PC-9 (cell line): ENCODE measurements around the gene FAM217B. TPM values are rescaled to one million over a fixed set of nuclear protein-coding genes. Genes with fewer than 3 reads are reported as not detected.
A peak's percentile ranks its signal among the peaks of the same experiment; 100 is the strongest.

Experiments
- Bru-seq: library from RNA; stranded (reverse); fragments of 400-500 nt; gene quantifications from one replicate; lab custom pipeline; 2021; lab: Mats Ljungman, UMichigan
- BruChase-seq, 2 experiments: library from RNA; stranded (reverse); fragments of 400-500 nt; gene quantifications; one replicate each; lab custom pipeline; 2021; lab: Mats Ljungman, UMichigan
- BruUV-seq: library from RNA; stranded (reverse); fragments of 400-500 nt; replicated peaks from 2 replicates; lab custom pipeline; 2021; lab: Mats Ljungman, UMichigan
- CTCF ChIA-PET: fragments of 300-600 bp; sonication (Branson Sonifier 250); formaldehyde crosslinking; loops from one replicate; lab custom pipeline; 2022; ENCODE audit warnings: antibody characterized with exemption; lab: Charles Lee
- POLR2A ChIA-PET: fragments of 300-600 bp; sonication (Branson Sonifier 250); formaldehyde crosslinking; loops from one replicate; lab custom pipeline; 2022; ENCODE audit warnings: antibody characterized with exemption; ENCODE audit not compliant: unreplicated experiment; lab: Charles Lee
- DNase-seq, 2 experiments: peaks; one replicate each; pipeline versions ENCODE4 v3.0.0 to v3.0.0-alpha.2; 2015 to 2022; ENCODE audit warnings: mixed read lengths in 1 of 2
- H2AFZ ChIP-seq: fragments of 200-600 bp; sonication (generic); 2 replicates; pipeline ENCODE4 v1.8.1; 2017; ENCODE audit warnings: antibody characterized with exemption
- H3F3A ChIP-seq: fragments of 200-600 bp; sonication (generic); 2 replicates; pipeline ENCODE4 v1.8.1; 2017; ENCODE audit warnings: antibody characterized with exemption, mild to moderate bottlenecking, low read depth; ENCODE audit not compliant: insufficient read depth
- H3K27ac ChIP-seq: fragments of 200-600 bp; sonication (generic); 2 replicates; pipeline ENCODE4 v1.6.1; 2016; ENCODE audit warnings: mixed run types
- H3K27me3 ChIP-seq: fragments of 200-600 bp; sonication (generic); 2 replicates; pipeline ENCODE4 v1.6.1; 2016; ENCODE audit warnings: low read depth, mixed run types; ENCODE audit not compliant: insufficient read depth
- H3K36me3 ChIP-seq: fragments of 200-600 bp; sonication (generic); 2 replicates; pipeline ENCODE4 v1.6.1; 2016; ENCODE audit warnings: low read depth, mixed run types
- H3K4me1 ChIP-seq: fragments of 200-600 bp; sonication (generic); replicated peaks from 2 replicates; pipeline ENCODE4 v1.6.1; 2016; ENCODE audit warnings: mixed run types; ENCODE audit not compliant: insufficient read depth
- H3K4me2 ChIP-seq: fragments of 200-600 bp; sonication (generic); 2 replicates; pipeline ENCODE4 v1.6.1; 2017; ENCODE audit warnings: mixed run types
- H3K4me3 ChIP-seq: fragments of 200-600 bp; sonication (generic); 2 replicates; pipeline ENCODE4 v1.6.1; 2016; ENCODE audit warnings: mixed run types
- H3K79me2 ChIP-seq: fragments of 200-600 bp; sonication (generic); 2 replicates; pipeline ENCODE4 v1.6.1; 2017; ENCODE audit warnings: low read depth, mixed run types
- H3K9me2 ChIP-seq: fragments of 200-600 bp; sonication (generic); 2 replicates; pipeline ENCODE4 v1.8.1; 2017; ENCODE audit warnings: mild to moderate bottlenecking; ENCODE audit not compliant: insufficient read depth
- H3K9me3 ChIP-seq: fragments of 200-600 bp; sonication (generic); 2 replicates; pipeline ENCODE4 v1.8.1; 2016; ENCODE audit warnings: low read depth; ENCODE audit not compliant: insufficient read depth
- H4K20me1 ChIP-seq: fragments of 200-600 bp; sonication (generic); 2 replicates; pipeline ENCODE4 v1.8.1; 2017; ENCODE audit not compliant: insufficient read depth
- CTCF ChIP-seq: fragments of 200-600 bp; sonication (generic); conservative IDR thresholded peaks from 2 replicates; pipeline ENCODE4 v1.6.1; 2017; ENCODE audit warnings: mixed run types, antibody characterized with exemption, mild to moderate bottlenecking, moderate library complexity
- EZH2 ChIP-seq: fragments of 200-600 bp; sonication (generic); IDR thresholded peaks from 2 replicates; pipeline ENCODE4 v1.8.0; 2017; ENCODE audit warnings: antibody characterized with exemption, low read depth
- intact Hi-C: fragments of 100-400 bp; cut with micrococcal nuclease; formaldehyde crosslinking; loops from one replicate; pipeline ENCODE4 v1.10.0; 2022; ENCODE audit not compliant: unreplicated experiment
- long read RNA-seq: library from polyadenylated mRNA; stranded (forward); transcript quantifications from one replicate; pipeline ENCODE4 v2.0.0, GENCODE V29; 2022
- total RNA-seq: library from RNA; stranded (reverse); gene quantifications from 2 replicates; pipeline ENCODE4 v1.2.3, GENCODE V29; 2021

FAM217B gene, protein sequence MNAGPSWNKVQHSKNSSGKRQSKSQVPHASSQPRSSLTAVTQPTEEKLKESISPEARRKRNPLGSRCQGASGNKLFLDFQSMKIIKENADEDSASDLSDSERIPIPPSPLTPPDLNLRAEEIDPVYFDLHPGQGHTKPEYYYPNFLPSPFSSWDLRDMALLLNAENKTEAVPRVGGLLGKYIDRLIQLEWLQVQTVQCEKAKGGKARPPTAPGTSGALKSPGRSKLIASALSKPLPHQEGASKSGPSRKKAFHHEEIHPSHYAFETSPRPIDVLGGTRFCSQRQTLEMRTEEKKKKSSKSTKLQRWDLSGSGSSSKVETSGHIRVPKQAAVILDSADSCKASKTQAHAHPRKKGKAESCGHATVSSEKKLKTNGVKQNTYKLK
- total RNA-seq (11.7 and 20.2 TPM in 2 replicates), Bru-seq, nascent RNA (percentile 67 among the genes with signal in this experiment), BruChase-seq, experiment 1, labeled RNA remaining after a 2-hour chase (percentile 80 among the genes with signal in this experiment), BruChase-seq, experiment 2, labeled RNA remaining after a 6-hour chase (percentile 79 among the genes with signal in this experiment)
- long read RNA-seq, full-length matches to known transcripts, result 2 of 9 reads
- long read RNA-seq, partial matches to known transcripts, result 1 of 9 reads
- long read RNA-seq, other reads (novel, unspliced or antisense), result 6 of 9 reads

DNA sequence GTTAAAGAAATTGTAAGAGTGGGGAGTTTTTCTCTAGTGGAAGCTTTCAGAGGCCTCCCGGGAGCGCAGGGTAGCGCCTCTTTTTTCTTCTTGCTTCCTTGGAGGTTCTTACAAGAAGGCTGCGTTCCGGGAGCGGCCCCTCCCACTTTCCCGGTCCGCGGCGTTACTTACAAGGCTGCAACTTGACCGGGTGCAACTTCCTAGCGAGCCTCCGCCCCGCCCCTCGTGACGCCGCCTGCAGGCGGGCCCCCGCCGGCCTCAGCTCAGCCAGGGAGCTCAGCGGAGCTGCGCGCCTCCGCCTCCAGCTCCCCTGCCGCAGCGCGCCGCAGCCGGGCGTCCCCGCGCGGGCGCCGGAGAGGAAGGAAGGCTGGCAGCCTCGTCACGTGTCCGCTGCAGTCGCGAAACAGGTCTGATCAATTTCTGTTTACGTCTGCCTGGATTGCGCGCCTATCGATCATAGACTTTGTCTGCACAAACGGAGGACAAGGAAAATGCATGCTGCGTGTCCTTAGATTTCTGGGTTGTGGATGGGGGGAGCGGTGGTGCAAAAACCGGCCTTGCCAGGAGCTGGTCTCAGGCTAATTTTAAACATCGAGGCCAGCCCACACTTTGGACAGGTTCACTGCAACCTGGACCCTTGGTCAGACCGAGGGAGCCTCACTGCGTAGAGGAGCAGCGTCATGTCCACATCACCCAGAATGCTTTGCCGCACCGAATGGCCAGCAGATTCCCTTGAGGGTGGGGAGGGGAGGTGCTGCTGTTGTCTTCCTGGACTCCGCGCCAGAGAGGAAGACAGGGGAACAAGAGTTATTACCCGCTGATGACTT lies at the start of gene FAM217B, which contains the start of gene PPP1R3D:
FAM217B (plus strand) TSS at position 261 of the 827 bp plus-strand sequence. CDS start 3,555 bp downstream, outside the sequence.
PPP1R3D (minus strand) TSS at position 177 of the 827 bp plus-strand sequence. CDS start 374 bp downstream, outside the sequence.
- Histone ChIP-seq H3K9me3 (no peaks in the 10 kb centered on the region; the same call in 1 of the 2 replicates), H3K9me2 (no peaks in the 10 kb centered on the region), H3K27me3 (no peaks in the 10 kb centered on the region), H3K4me2 (peak within 1 kb of the TSS; percentile 83), H3K79me2 (peaks cover 62% of the 10 kb centered on the region), H3F3A (peaks cover 41% of the 10 kb centered on the region), H2AFZ (peak within 1 kb of the TSS; percentile 97), H3K4me1 (peaks cover 50% of the 10 kb centered on the region), H3K4me3 (peak within 1 kb of the TSS; percentile 72), H3K27ac (peak within 1 kb of the TSS; percentile 81), H3K36me3 (peaks cover 17% of the 10 kb centered on the region; the same call in 1 of the 2 replicates), H4K20me1 (0 out of 2 replicates have a peak, but pooled peaks cover 8% of the 10 kb centered on the region)
- no TSS peak for BruUV-seq
- POLR2A ChIA-PET, result interaction anchor here (0.6 to 1.0 kb wide), 6 partner anchors 10 to 110 kb away, joined by 3 to 10 read pairs (median 3); no protein-coding TSS in a partner anchor
- DNase-seq, result peak; percentile 95 to 98
- CTCF ChIA-PET, result no interaction called here
- TF ChIP-seq CTCF (peak; percentile 18; the same call in 1 of the 2 replicates), EZH2 (no peak)
- intact Hi-C loops, result loop anchor here (2.0 to 10.0 kb wide), 3 partner anchors 47 to 346 kb away; no protein-coding TSS in a partner anchor

DNA sequence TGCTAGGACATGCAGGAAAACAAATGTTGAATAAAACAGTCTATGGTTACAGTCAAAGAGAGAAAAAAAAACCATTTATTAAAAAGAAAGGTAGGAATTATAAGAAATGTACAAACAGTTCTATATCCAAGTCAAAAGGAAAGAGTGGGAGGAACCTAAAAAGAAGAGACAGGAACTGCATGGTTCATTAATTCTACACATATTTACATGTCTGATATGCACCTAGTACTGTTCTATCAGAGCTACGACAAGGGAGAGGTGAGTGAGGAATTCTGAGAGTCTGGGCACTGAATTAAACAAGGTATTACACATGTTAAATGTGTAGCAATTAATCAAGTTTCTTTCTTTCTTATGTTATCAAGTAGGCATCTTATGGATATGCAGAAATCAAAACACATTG lies 48.6 kb upstream of the FAM217B start:
- intact Hi-C loops, result no loop called here
- Histone ChIP-seq H3K4me1 (no peaks in the 10 kb centered on the region), H3K79me2 (no peaks in the 10 kb centered on the region), H3K9me3 (no peaks in the 10 kb centered on the region), H3K9me2 (no peaks in the 10 kb centered on the region), H3K27ac (no peak overlapping the region), H3F3A (no peaks in the 10 kb centered on the region), H2AFZ (no peak overlapping the region), H4K20me1 (no peaks in the 10 kb centered on the region), H3K36me3 (no peaks in the 10 kb centered on the region), H3K27me3 (no peaks in the 10 kb centered on the region), H3K4me3 (no peak overlapping the region), H3K4me2 (no peak overlapping the region)
- CTCF ChIA-PET, result no interaction called here
- TF ChIP-seq EZH2 (no peak), CTCF (no peak)
- DNase-seq, result no peak
- BruUV-seq, result no TSS peak
- POLR2A ChIA-PET, result no interaction called here

GRCh38 chr20:59895908-59896307 lies 44.3 kb upstream of the FAM217B start:
- Histone ChIP-seq H3K4me2 (no peak overlapping the region), H3K36me3 (no peaks in the 10 kb centered on the region), H3K9me2 (no peaks in the 10 kb centered on the region), H3K9me3 (no peaks in the 10 kb centered on the region), H2AFZ (no peak overlapping the region), H3K4me3 (no peak overlapping the region), H3F3A (no peaks in the 10 kb centered on the region), H3K27ac (no peak overlapping the region), H4K20me1 (no peaks in the 10 kb centered on the region), H3K4me1 (no peaks in the 10 kb centered on the region), H3K79me2 (no peaks in the 10 kb centered on the region), H3K27me3 (no peaks in the 10 kb centered on the region)
- no TSS peak for BruUV-seq
- CTCF ChIA-PET, result no interaction called here
- no peak for DNase-seq
- intact Hi-C loops, result no loop called here
- no peak for TF ChIP-seq EZH2
- TF ChIP-seq CTCF, result no peak
- POLR2A ChIA-PET, result no interaction called here
